Activated CD4-positive, alpha-beta T cell treated with anti-CD3 and anti-CD28 coated beads for 48 hours (primary cell): Measurements from ENCODE around the gene DOCK4.

Experiments used
- DNase-seq: peaks from one replicate; pipeline ENCODE4 v3.0.0-alpha.2; 2020

Gene DOCK4

GRCh38 chr7:112047421-112047820, 158.8 kb downstream of the DOCK4 start:
- DNase-seq = no peak

GRCh38 chr7:112045222-112045621, 161.0 kb downstream of the DOCK4 start:
- DNase-seq = no peak

GRCh38 chr7:112042631-112043030, 163.6 kb downstream of the DOCK4 start:
- DNase-seq = no peak

GRCh38 chr7:112038353-112038752, 167.8 kb downstream of the DOCK4 start:
- no peak for DNase-seq

- DNase-seq = no peak
These were observed 170.1 kb downstream of the DOCK4 start for GRCh38 chr7:112036071-112036470.

GRCh38 chr7:112031689-112032088, 174.5 kb downstream of the DOCK4 start:
- DNase-seq = no peak

GRCh38 chr7:112025556-112025955, 180.6 kb downstream of the DOCK4 start:
- DNase-seq = no peak

GRCh38 chr7:112023786-112024185, 182.4 kb downstream of the DOCK4 start:
- no peak for DNase-seq

- DNase-seq = no peak
These were observed 182.9 kb downstream of the DOCK4 start for GRCh38 chr7:112023282-112023681.

GRCh38 chr7:112022128-112022527, 184.1 kb downstream of the DOCK4 start:
- DNase-seq = no peak

GRCh38 chr7:112021379-112022044, 184.7 kb downstream of the DOCK4 start:
- no peak for DNase-seq

- no peak for DNase-seq
These were observed 185.4 kb downstream of the DOCK4 start for GRCh38 chr7:112020800-112021199.

- no peak for DNase-seq
These were observed 186.3 kb downstream of the DOCK4 start for GRCh38 chr7:112019932-112020331.

GRCh38 chr7:112018305-112019030, 187.7 kb downstream of the DOCK4 start:
- DNase-seq = no peak

GRCh38 chr7:112015146-112015545, 191.1 kb downstream of the DOCK4 start:
- no peak for DNase-seq

- DNase-seq = no peak
These were observed 191.9 kb downstream of the DOCK4 start for GRCh38 chr7:112014347-112014746.

- no peak for DNase-seq
These were observed 192.9 kb downstream of the DOCK4 start for GRCh38 chr7:112013274-112013673.

GRCh38 chr7:112012242-112012641, 194.0 kb downstream of the DOCK4 start:
- no peak for DNase-seq

- no peak for DNase-seq
These were observed 195.2 kb downstream of the DOCK4 start for GRCh38 chr7:112010994-112011393.

- no peak for DNase-seq
These were observed 196.1 kb downstream of the DOCK4 start for GRCh38 chr7:112010109-112010508.

GRCh38 chr7:112009081-112009480, 197.1 kb downstream of the DOCK4 start:
- DNase-seq = no peak

GRCh38 chr7:112007185-112007584, 199.0 kb downstream of the DOCK4 start:
- no peak for DNase-seq

- DNase-seq = no peak
These were observed 200.1 kb downstream of the DOCK4 start for GRCh38 chr7:112006071-112006470.

GRCh38 chr7:112005205-112005775, 200.9 kb downstream of the DOCK4 start:
- no peak for DNase-seq
